ENCODE data around the gene ACAN. TPM values are rescaled to one million over a fixed set of nuclear protein-coding genes. Genes with fewer than 3 reads are reported as not detected.

Gene ACAN
- total and polyA plus RNA-seq, 2 of the 8 experiments (the other 6 are each of a cell fraction or from before 2014, with no cell fraction given), result 0.71 to 0.73 TPM

GRCh38 chr15:88844749-88845386 lies 41.6 kb downstream of the ACAN start:
- no peak overlapping the region; the same call in 1 of the 2 replicates for H4K8ac ChIP-seq (ENCODE audit: extremely low read depth, insufficient read depth, low read length)
- H3K27ac ChIP-seq (ENCODE audit: low read depth, low read length), result no peak overlapping the region
- H2AK5ac ChIP-seq (ENCODE audit: low read depth, low read length), result no peak overlapping the region
- H3K4me1 ChIP-seq (replicated peaks in 1 of 4; ENCODE audit: control insufficient read depth in 3 of 4, insufficient read depth in 4 of 4, low read length in 3 of 4), result no peaks in the 10 kb centered on the region; a peak in 1 of 7 replicates
- no peak overlapping the region for H4K5ac ChIP-seq (ENCODE audit: insufficient read length, low read depth, low read length)
- no peaks in the 10 kb centered on the region for H3K36me3 ChIP-seq (ENCODE audit: control insufficient read depth in 2 of 4, insufficient read depth in 4 of 4, low read length in 3 of 4)
- FAIRE-seq (no peak), DNase-seq (ENCODE audit: low read depth in 1 of 2, low spot score in 2 of 2) (no peak)
- no peak overlapping the region for H3K4me3 ChIP-seq (ENCODE audit: extremely low read depth in 1 of 4, insufficient read depth in 2 of 4, low read depth in 3 of 4, low read length in 4 of 4)
- H2AFZ ChIP-seq (ENCODE audit: low read length), result no peak overlapping the region
- no peaks in the 10 kb centered on the region for H3K23me2 ChIP-seq (ENCODE audit: low read depth, low read length)
- no peak overlapping the region for H2BK20ac ChIP-seq (ENCODE audit: low read length)
- 78% methylated on average over 5 of the region's 5 CpGs; no CpG with 5 or more reads in 1 of the 2 experiments for WGBS, 2 experiments (ENCODE audit: extremely low coverage in 1 of 2, insufficient coverage in 1 of 2, insufficient read length in 1 of 2, insufficient replicate concordance in 2 of 2, low coverage in 1 of 2, low lambda C conversion rate in 2 of 2, missing lambda C conversion rate in 1 of 2)
- no peaks in the 10 kb centered on the region for H3K79me1 ChIP-seq (ENCODE audit: low read depth, low read length)
- H3K23ac ChIP-seq (ENCODE audit: insufficient read length), result no peak overlapping the region
- H3K79me2 ChIP-seq (ENCODE audit: control insufficient read depth in 1 of 2, insufficient read depth in 2 of 2, low read length in 2 of 2), result no peaks in the 10 kb centered on the region
- no peaks in the 10 kb centered on the region for H4K20me1 ChIP-seq (replicated peaks in 1 of 2; ENCODE audit: control insufficient read depth in 1 of 2, insufficient read depth in 2 of 2, low read length in 2 of 2)
- no peak overlapping the region for H2BK15ac ChIP-seq (ENCODE audit: low read length)
- H3K9me3 ChIP-seq (ENCODE audit: insufficient read depth in 2 of 2, low read depth in 1 of 2, low read length in 1 of 2), result no peaks in the 10 kb centered on the region
- ChIA-PET POLR2A (ENCODE audit: partially characterized antibody) (no interaction called here), CTCF (ENCODE audit: partially characterized antibody) (interaction anchor here (0.6 to 3.5 kb wide), 10 partner anchors 11 to 362 kb away, joined by 3 to 14 read pairs (median 4); no protein-coding TSS in a partner anchor)
- no peak overlapping the region for H3K4me2 ChIP-seq (ENCODE audit: insufficient read depth in 1 of 2, low read depth in 2 of 2, low read length in 2 of 2)
- H2BK5ac ChIP-seq (ENCODE audit: low read depth, low read length), result no peak overlapping the region
- H3K9ac ChIP-seq (replicated peaks in 1 of 4; ENCODE audit: extremely low read depth in 1 of 4, low read depth in 3 of 4, low read length in 3 of 4), result no peak overlapping the region
- H2BK120ac ChIP-seq (replicated peaks; ENCODE audit: low read depth, low read length), result no peak overlapping the region
- no peak overlapping the region for H2BK12ac ChIP-seq (ENCODE audit: low read depth, low read length)
- no peak overlapping the region for H3K56ac ChIP-seq (replicated peaks; ENCODE audit: insufficient read length, low read depth, low read length)
- H3K14ac ChIP-seq (ENCODE audit: insufficient read length), result no peak overlapping the region
- H3K4ac ChIP-seq (replicated peaks; ENCODE audit: insufficient read length, low read depth, low read length), result no peak overlapping the region
- H3K27me3 ChIP-seq (replicated peaks in 1 of 4; ENCODE audit: control insufficient read depth in 3 of 4, extremely low read depth in 1 of 4, insufficient read depth in 3 of 4, low read length in 3 of 4), result no peaks in the 10 kb centered on the region
- H3K18ac ChIP-seq (ENCODE audit: extremely low read depth, low read length), result no peak overlapping the region
- H4K91ac ChIP-seq (replicated peaks; ENCODE audit: insufficient read length, low read length), result no peak overlapping the region
- no peak for TF ChIP-seq TCF12 (IDR thresholded peaks at IDR 0.05; ENCODE audit: low read depth, low read length)
- no peak for TF ChIP-seq YY1 (IDR thresholded peaks at IDR 0.05; ENCODE audit: low read depth, low read length)
- TF ChIP-seq MAFK (IDR thresholded peaks at IDR 0.05; ENCODE audit: low read depth, low read length), result no peak
- TF ChIP-seq BACH1 (IDR thresholded peaks at IDR 0.05; ENCODE audit: low read length), result no peak
- no peak for TF ChIP-seq GTF2F1 (IDR thresholded peaks at IDR 0.05; ENCODE audit: borderline replicate concordance, low read depth, low read length)
